HEK293 (cell line): ENCODE results near the gene B3GNT4.

ENCODE experiments used
- CTCF ChIA-PET: fragments of 350-600 bp; formaldehyde crosslinking; extraction: SDS; loops from one replicate; lab custom pipeline; 2021; ENCODE audit warnings: antibody characterized with exemption; lab: Yijun Ruan, JAX
- POLR2A ChIA-PET: fragments of 300-600 bp; formaldehyde crosslinking; extraction: SDS; loops from one replicate; lab custom pipeline; 2020; ENCODE audit warnings: antibody characterized with exemption, inconsistent platforms; lab: Yijun Ruan, JAX
- H3K27ac ChIP-seq: fragments of 200-500 bp; sonication (Bioruptor generic); 2 replicates; pipeline ENCODE4 v1.5.1; 2014; ENCODE audit warnings: low read depth, low read length, control low read depth, inconsistent platforms; ENCODE audit errors: extremely low read depth
- H3K36me3 ChIP-seq, 2 experiments: fragments of 200-500 bp in 1 of 2; sonication (Bioruptor generic) in 1 of 2; 1 replicate in 1 of 2; 2 replicates in 1 of 2; pipeline ENCODE4 v1.5.1; 2014 to 2017; ENCODE audit warnings: inconsistent platforms in 2 of 2, low read length in 2 of 2; ENCODE audit not compliant: control insufficient read depth in 2 of 2, insufficient read depth in 1 of 2
- H3K4me1 ChIP-seq: fragments of 200-500 bp; sonication (Bioruptor generic); 2 replicates; pipeline ENCODE4 v1.5.1; 2014; ENCODE audit warnings: mild to moderate bottlenecking, low read length, inconsistent platforms; ENCODE audit not compliant: control insufficient read depth, insufficient read depth
- H3K4me3 ChIP-seq: 2 replicates; pipeline ENCODE4 v1.5.1; 2011; ENCODE audit warnings: low read depth, mild to moderate bottlenecking, control low read depth, low read length, moderate library complexity
- H3K9me3 ChIP-seq: fragments of 200-500 bp; sonication (Bioruptor generic); 2 replicates; pipeline ENCODE4 v1.5.1; 2014; ENCODE audit warnings: low read depth, low read length, inconsistent platforms; ENCODE audit not compliant: control insufficient read depth, insufficient read depth
- CTCF ChIP-seq: fragments of 450-650 bp; formaldehyde crosslinking; IDR thresholded peaks from 2 replicates; pipeline ENCODE4 v1.5.1; 2016; ENCODE audit warnings: missing biosample characterization, missing genetic modification characterization
- KLF16 ChIP-seq: fragments of 450-650 bp; formaldehyde crosslinking; IDR thresholded peaks from 2 replicates; pipeline ENCODE4 v1.5.1; 2017; ENCODE audit warnings: missing biosample characterization, missing genetic modification characterization
- KLF17 ChIP-seq: fragments of 450-650 bp; formaldehyde crosslinking; IDR thresholded peaks from 2 replicates; pipeline ENCODE4 v1.5.1; 2016; ENCODE audit warnings: missing biosample characterization, missing genetic modification characterization
- OSR2 ChIP-seq: fragments of 450-650 bp; formaldehyde crosslinking; IDR thresholded peaks from 2 replicates; pipeline ENCODE4 v1.5.1; 2016; ENCODE audit warnings: missing biosample characterization, missing genetic modification characterization
- REPIN1 ChIP-seq: fragments of 450-650 bp; formaldehyde crosslinking; IDR thresholded peaks from 2 replicates; pipeline ENCODE4 v1.5.1; 2017; ENCODE audit warnings: missing biosample characterization, missing genetic modification characterization, low read depth
- REST ChIP-seq: fragments of 450-650 bp; formaldehyde crosslinking; IDR thresholded peaks from 2 replicates; pipeline ENCODE4 v1.5.1; 2016; ENCODE audit warnings: missing biosample characterization, missing genetic modification characterization
- SP7 ChIP-seq: fragments of 450-650 bp; formaldehyde crosslinking; IDR thresholded peaks from 2 replicates; pipeline ENCODE4 v1.5.1; 2016; ENCODE audit warnings: missing biosample characterization, missing genetic modification characterization
- WT1 ChIP-seq: fragments of 450-650 bp; formaldehyde crosslinking; IDR thresholded peaks from 2 replicates; pipeline ENCODE4 v1.5.1; 2016; ENCODE audit warnings: missing biosample characterization, missing genetic modification characterization
- YY1 ChIP-seq: fragments of 450-650 bp; formaldehyde crosslinking; IDR thresholded peaks from 2 replicates; pipeline ENCODE4 v1.5.1; 2018; ENCODE audit warnings: missing biosample characterization, missing genetic modification characterization
- ZBTB20 ChIP-seq: fragments of 450-650 bp; formaldehyde crosslinking; IDR thresholded peaks from 2 replicates; pipeline ENCODE4 v1.5.1; 2016; ENCODE audit warnings: missing biosample characterization, missing genetic modification characterization
- ZIC2 ChIP-seq: fragments of 450-650 bp; formaldehyde crosslinking; IDR thresholded peaks from 2 replicates; pipeline ENCODE4 v1.5.1; 2016; ENCODE audit warnings: missing biosample characterization, missing genetic modification characterization
- ZNF174 ChIP-seq: fragments of 450-650 bp; formaldehyde crosslinking; IDR thresholded peaks from 2 replicates; pipeline ENCODE4 v1.5.0; 2017; ENCODE audit warnings: missing biosample characterization, mild to moderate bottlenecking, missing genetic modification characterization
- ZNF274 ChIP-seq, 2 experiments: fragments of 200-500 bp in 1 of 2; fragments of 450-650 bp in 1 of 2; sonication (Bioruptor generic) in 1 of 2; formaldehyde crosslinking in 1 of 2; IDR thresholded peaks; 2 replicates each; pipeline versions ENCODE4 v1.5.1 to v1.6.1; 2014 to 2016; ENCODE audit warnings: borderline replicate concordance in 1 of 2, inconsistent platforms in 1 of 2, low read length in 1 of 2, missing biosample characterization in 1 of 2, missing genetic modification characterization in 1 of 2
- ZNF341 ChIP-seq: fragments of 450-650 bp; formaldehyde crosslinking; IDR thresholded peaks from 2 replicates; pipeline ENCODE4; 2016; ENCODE audit warnings: low read depth, missing biosample characterization, missing genetic modification characterization
- ZNF426 ChIP-seq: fragments of 450-650 bp; formaldehyde crosslinking; IDR thresholded peaks from 2 replicates; pipeline ENCODE4 v1.5.1; 2017; ENCODE audit warnings: missing biosample characterization, missing genetic modification characterization, mild to moderate bottlenecking, inconsistent platforms, moderate library complexity
- ZNF600 ChIP-seq: fragments of 450-650 bp; formaldehyde crosslinking; IDR thresholded peaks from 2 replicates; pipeline ENCODE4 v1.5.1; 2016; ENCODE audit warnings: missing biosample characterization, missing genetic modification characterization
- ZNF692 ChIP-seq: fragments of 450-650 bp; formaldehyde crosslinking; IDR thresholded peaks from 2 replicates; pipeline ENCODE4 v1.5.1; 2016; ENCODE audit warnings: missing biosample characterization, missing genetic modification characterization
- ZSCAN30 ChIP-seq: fragments of 450-650 bp; IDR thresholded peaks from 2 replicates; pipeline ENCODE4 v1.5.1; 2018; ENCODE audit warnings: missing biosample characterization, mild to moderate bottlenecking, missing genetic modification characterization, moderate library complexity
- TF ChIP-seq, protein P1 (sequence below): fragments of 450-650 bp; formaldehyde crosslinking; IDR thresholded peaks from 2 replicates; pipeline ENCODE4 v1.5.1; 2016; ENCODE audit warnings: missing biosample characterization, missing genetic modification characterization
- TF ChIP-seq, protein P2 (sequence below): fragments of 450-650 bp; formaldehyde crosslinking; IDR thresholded peaks from 2 replicates; pipeline ENCODE4 v1.5.1; 2016; ENCODE audit warnings: missing biosample characterization, missing genetic modification characterization

The B3GNT4 gene

GRCh38 chr12:122225683-122226365 is 22.3 kb downstream of the B3GNT4 start, which contains the start of gene DIABLO (continued):
- TF ChIP-seq ZNF426 (tag by site-specific recombination) = no peak

DNA sequence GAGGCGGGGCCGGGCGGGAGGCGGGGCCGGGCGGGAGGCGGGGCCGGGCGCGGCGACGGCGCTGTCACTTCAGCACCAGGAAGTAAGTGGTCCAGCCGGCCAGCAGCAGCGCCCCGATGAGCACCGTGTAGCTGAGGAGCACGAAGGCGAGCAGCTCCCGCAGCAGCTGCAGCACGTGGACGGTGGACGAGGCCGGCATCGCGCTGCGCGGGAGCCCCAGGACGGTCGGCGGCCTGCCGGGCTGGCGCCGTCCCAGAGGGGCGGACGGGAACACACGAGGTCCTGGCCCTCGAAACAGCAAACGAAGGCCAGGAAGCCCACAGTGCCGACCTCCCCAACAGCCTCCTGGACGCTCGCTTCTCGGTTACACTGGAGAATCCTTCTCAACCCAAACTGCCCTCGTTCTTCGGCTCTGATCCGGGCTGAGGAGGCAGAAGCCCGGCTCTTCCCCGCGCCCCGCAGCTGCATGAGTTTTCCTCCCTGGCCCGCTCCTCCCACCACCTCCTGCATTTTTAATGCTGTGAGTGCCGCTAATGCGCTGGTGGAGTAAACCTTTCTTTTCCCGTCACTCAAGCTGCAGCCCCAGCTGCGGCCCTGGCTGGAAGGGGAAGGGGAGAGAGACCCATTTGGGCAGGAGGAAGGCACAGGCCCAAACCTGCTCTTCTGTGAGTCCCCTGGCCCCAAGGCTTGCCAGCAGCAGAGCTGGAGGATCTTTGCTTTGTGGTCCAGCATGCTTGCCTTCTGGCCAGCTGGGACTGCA is 23.0 kb downstream of the B3GNT4 start:
- Histone ChIP-seq H3K9me3 (no peaks in the 10 kb centered on the region), H3K36me3 (peaks cover 16 to 40% of the 10 kb centered on the region in 2 experiments), H3K4me1 (peaks cover 11% of the 10 kb centered on the region), H3K27ac (no peak overlapping the region), H3K4me3 (peak overlapping the region; percentile 29)
- CTCF ChIA-PET = interaction anchor here (0.7 kb wide), 1 partner anchor 68 kb away, joined by 3 read pairs; no protein-coding TSS in a partner anchor
- POLR2A ChIA-PET = interaction anchor here (0.6 to 2.2 kb wide), 15 partner anchors 10 to 1555 kb away, joined by 3 to 10 read pairs (median 5); partner anchors contain the start of genes B3GNT4, KNTC1, MLXIP and MPHOSPH9
- TF ChIP-seq ZNF174 (tag by site-specific recombination) = no peak
- TF ChIP-seq YY1 = 0 out of 2 replicates have a peak, but pooled peaks have one; percentile 20
- TF ChIP-seq CTCF (tag by site-specific recombination) = 0 out of 2 replicates have a peak, but pooled peaks have one; percentile 12
- TF ChIP-seq ZSCAN30 (tag by site-specific recombination) = peak; percentile 71; the same call in 1 of the 2 replicates
- TF ChIP-seq ZIC2 (tag by site-specific recombination) = peak; percentile 41; the same call in 1 of the 2 replicates
- TF ChIP-seq REST (tag by site-specific recombination) = peak; percentile 89
- peak; percentile 56 for TF ChIP-seq ZBTB20 (tag by site-specific recombination)
- TF ChIP-seq REPIN1 (tag by site-specific recombination) = no peak
- TF ChIP-seq SP7 = 0 out of 2 replicates have a peak, but pooled peaks have one; percentile 8
- peak; percentile 29; the same call in 1 of the 2 replicates for TF ChIP-seq KLF16 (tag by site-specific recombination)
- 0 out of 2 replicates have a peak, but pooled peaks have one; percentile 12 for TF ChIP-seq ZNF692
- TF ChIP-seq, protein P1, sequence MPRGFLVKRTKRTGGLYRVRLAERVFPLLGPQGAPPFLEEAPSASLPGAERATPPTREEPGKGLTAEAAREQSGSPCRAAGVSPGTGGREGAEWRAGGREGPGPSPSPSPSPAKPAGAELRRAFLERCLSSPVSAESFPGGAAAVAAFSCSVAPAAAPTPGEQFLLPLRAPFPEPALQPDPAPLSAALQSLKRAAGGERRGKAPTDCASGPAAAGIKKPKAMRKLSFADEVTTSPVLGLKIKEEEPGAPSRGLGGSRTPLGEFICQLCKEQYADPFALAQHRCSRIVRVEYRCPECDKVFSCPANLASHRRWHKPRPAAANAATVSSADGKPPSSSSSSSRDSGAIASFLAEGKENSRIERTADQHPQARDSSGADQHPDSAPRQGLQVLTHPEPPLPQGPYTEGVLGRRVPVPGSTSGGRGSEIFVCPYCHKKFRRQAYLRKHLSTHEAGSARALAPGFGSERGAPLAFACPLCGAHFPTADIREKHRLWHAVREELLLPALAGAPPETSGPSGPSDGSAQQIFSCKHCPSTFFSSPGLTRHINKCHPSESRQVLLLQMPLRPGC = peak; percentile 38; the same call in 1 of the 2 replicates
- TF ChIP-seq ZNF600 (tag by site-specific recombination) = peak; percentile 42; the same call in 1 of the 2 replicates
- TF ChIP-seq ZNF274 (IDR thresholded peaks at IDR 0.05; ENCODE audit: low read length) = no peak
- TF ChIP-seq ZNF274 (tag by site-specific recombination; IDR thresholded peaks at IDR 0.05; ENCODE audit: borderline replicate concordance) = no peak
- TF ChIP-seq KLF17 = peak; percentile 28; the same call in 1 of the 2 replicates
- TF ChIP-seq, protein P2, sequence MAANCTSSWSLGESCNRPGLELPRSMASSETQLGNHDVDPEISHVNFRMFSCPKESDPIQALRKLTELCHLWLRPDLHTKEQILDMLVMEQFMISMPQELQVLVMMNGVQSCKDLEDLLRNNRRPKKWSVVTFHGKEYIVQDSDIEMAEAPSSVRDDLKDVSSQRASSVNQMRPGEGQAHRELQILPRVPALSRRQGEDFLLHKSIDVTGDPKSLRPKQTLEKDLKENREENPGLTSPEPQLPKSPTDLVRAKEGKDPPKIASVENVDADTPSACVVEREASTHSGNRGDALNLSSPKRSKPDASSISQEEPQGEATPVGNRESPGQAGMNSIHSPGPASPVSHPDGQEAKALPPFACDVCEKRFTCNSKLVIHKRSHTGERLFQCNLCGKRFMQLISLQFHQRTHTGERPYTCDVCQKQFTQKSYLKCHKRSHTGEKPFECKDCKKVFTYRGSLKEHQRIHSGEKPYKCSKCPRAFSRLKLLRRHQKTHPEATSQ (tag by site-specific recombination) = no peak
- no peak for TF ChIP-seq WT1 (tag by site-specific recombination)
- 0 out of 2 replicates have a peak, but pooled peaks have one; percentile 29 for TF ChIP-seq OSR2 (tag by site-specific recombination)
- TF ChIP-seq ZNF341 (tag by site-specific recombination) = 0 out of 2 replicates have a peak, but pooled peaks have one; percentile 27
